Measurements from ENCODE around the gene LONRF2. TPM values are rescaled to one million over a fixed set of nuclear protein-coding genes. Genes with fewer than 3 reads are reported as not detected.

LONRF2 gene
- total RNA-seq, 1 experiment from 2014 or later: 1.6 TPM

DNA sequence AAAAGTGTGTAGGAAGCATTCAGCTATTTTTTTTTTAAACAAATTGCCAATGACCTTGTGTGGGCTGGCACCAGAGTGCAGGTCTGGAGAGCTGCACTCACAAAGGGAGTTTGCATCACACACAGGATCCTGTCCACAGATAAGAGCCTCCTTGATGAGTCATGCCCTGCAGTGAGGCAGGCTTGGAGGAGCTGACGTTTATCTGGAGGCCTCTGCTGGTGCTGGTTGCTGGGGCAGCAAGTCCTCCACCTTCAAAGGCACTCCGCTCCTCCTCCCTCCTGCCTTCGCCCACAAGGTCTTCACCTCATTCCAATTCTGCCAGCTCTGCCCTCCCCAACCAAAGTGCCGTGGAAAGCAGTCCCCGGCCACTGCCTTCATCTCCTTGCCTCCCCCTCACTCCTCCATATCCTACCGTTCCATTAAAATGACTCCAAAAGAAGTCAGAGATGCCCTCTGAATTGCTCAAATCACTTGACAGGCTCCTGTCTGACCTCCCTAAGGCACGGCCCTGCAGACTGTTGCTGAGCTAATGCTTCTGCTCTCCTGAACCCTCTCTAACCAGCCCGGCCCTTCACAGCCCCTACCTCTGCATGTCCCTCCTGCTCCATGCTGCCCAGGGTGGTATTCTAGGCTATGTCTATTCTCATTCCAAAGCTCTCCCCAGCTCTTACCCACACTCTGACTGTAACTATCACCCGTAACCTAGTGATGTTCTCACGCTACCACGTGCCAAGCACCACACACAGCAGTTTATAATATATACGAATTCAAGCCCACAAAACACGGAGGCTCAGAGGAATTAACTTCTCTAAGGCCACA lies 30.9 kb downstream of the LONRF2 start:
- Histone ChIP-seq H3K27me3 (ENCODE audit: insufficient read depth, low read length) (no peaks in the 10 kb centered on the region), H3K9me3 (ENCODE audit: control insufficient read depth in 1 of 2, insufficient read depth in 1 of 2, low read depth in 1 of 2, low read length in 2 of 2) (no peaks in the 10 kb centered on the region), H3K36me3 (ENCODE audit: control insufficient read depth in 1 of 2, insufficient read depth in 2 of 2, low read length in 2 of 2) (no peaks in the 10 kb centered on the region), H3K79me2 (ENCODE audit: insufficient read depth, low read length) (no peaks in the 10 kb centered on the region), H2AFZ (ENCODE audit: low read depth, low read length, poor library complexity, severe bottlenecking) (peak overlapping the region; percentile 56), H3K9ac (ENCODE audit: low read length) (peak overlapping the region; percentile 57), H4K20me1 (ENCODE audit: insufficient read depth) (no peaks in the 10 kb centered on the region), H3K4me1 (ENCODE audit: control insufficient read depth in 1 of 2, insufficient read depth in 2 of 2, low read length in 2 of 2) (peaks cover 51 to 67% of the 10 kb centered on the region in 2 experiments), H3K9me2 (ENCODE audit: insufficient read depth) (no peaks in the 10 kb centered on the region), H3K4me2 (ENCODE audit: low read length) (peak overlapping the region; percentile 78), H3K27ac (ENCODE audit: low read depth, low read length) (peak overlapping the region; percentile 96), H3K4me3 (replicated peaks in 1 of 2; ENCODE audit: low read depth in 1 of 2, low read length in 2 of 2) (peak overlapping the region in 1 of 2 experiments; percentile 37; a peak in 2 of 4 replicates)
- ChIA-PET RAD21 (ENCODE audit: low non-redundant PET in 1 of 2, low total read pairs in 2 of 2, uncharacterized antibody in 2 of 2, unreplicated experiment in 2 of 2) (interaction anchor here (1.1 to 2.8 kb wide), 5 partner anchors 26 to 90 kb away, joined by 3 to 14 read pairs (median 5); no protein-coding TSS in a partner anchor), POLR2A (interaction anchor here (0.8 to 2.5 kb wide), 9 partner anchors 9 to 89 kb away, joined by 3 to 11 read pairs (median 4); no protein-coding TSS in a partner anchor), CTCF (interaction anchor here (0.9 to 3.8 kb wide), 3 partner anchors 29 to 131 kb away, joined by 3 to 24 read pairs (median 8); no protein-coding TSS in a partner anchor)
- DNase-seq (ENCODE audit: low read depth, low spot score): peak; percentile 97
- intact Hi-C loops (cut with micrococcal nuclease): loop anchor here (10.0 kb wide), 1 partner anchor 273 kb away; the partner anchor contains the start of gene PDCL3
- BruUV-seq (replicated peaks): no TSS peak
- peak; percentile 84 for ATAC-seq
- TF ChIP-seq, protein P1, sequence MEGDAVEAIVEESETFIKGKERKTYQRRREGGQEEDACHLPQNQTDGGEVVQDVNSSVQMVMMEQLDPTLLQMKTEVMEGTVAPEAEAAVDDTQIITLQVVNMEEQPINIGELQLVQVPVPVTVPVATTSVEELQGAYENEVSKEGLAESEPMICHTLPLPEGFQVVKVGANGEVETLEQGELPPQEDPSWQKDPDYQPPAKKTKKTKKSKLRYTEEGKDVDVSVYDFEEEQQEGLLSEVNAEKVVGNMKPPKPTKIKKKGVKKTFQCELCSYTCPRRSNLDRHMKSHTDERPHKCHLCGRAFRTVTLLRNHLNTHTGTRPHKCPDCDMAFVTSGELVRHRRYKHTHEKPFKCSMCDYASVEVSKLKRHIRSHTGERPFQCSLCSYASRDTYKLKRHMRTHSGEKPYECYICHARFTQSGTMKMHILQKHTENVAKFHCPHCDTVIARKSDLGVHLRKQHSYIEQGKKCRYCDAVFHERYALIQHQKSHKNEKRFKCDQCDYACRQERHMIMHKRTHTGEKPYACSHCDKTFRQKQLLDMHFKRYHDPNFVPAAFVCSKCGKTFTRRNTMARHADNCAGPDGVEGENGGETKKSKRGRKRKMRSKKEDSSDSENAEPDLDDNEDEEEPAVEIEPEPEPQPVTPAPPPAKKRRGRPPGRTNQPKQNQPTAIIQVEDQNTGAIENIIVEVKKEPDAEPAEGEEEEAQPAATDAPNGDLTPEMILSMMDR (IDR thresholded peaks at IDR 0.05 in 2 of 3, conservative IDR thresholded peaks at IDR 0.05 in 1 of 3; ENCODE audit: borderline replicate concordance in 1 of 3, insufficient read depth in 1 of 3, low read depth in 2 of 3, low read length in 2 of 3): no peak
- TF ChIP-seq SP1 (IDR thresholded peaks at IDR 0.05; ENCODE audit: low read depth) (peak; percentile 85), CEBPB (IDR thresholded peaks at IDR 0.05; ENCODE audit: low read depth) (peak; percentile 92), FOSL1 (IDR thresholded peaks at IDR 0.05; ENCODE audit: low read depth) (peak; percentile 89), ELF1 (IDR thresholded peaks at IDR 0.05; ENCODE audit: borderline replicate concordance, low read depth) (no peak), CBX3 (IDR thresholded peaks at IDR 0.05; ENCODE audit: low read depth) (peak; percentile 96), POLR2AphosphoS5 (IDR thresholded peaks at IDR 0.05; ENCODE audit: low read depth, low read length) (peak; percentile 65), JUND (IDR thresholded peaks at IDR 0.05) (peak; percentile 92), SRF (IDR thresholded peaks at IDR 0.05; ENCODE audit: low read depth) (no peak), EZH2 (IDR thresholded peaks at IDR 0.05) (no peak), EGR1 (IDR thresholded peaks at IDR 0.05; ENCODE audit: low read depth) (peak; percentile 54; the same call in 1 of the 2 replicates), TCF7L2 (IDR thresholded peaks at IDR 0.05; ENCODE audit: borderline replicate concordance, extremely low read depth, insufficient read depth, insufficient read length) (peak; percentile 99), ZNF274 (IDR thresholded peaks at IDR 0.05; ENCODE audit: low read depth, low read length) (no peak), EZH2phosphoT487 (IDR thresholded peaks at IDR 0.05; ENCODE audit: borderline replicate concordance) (no peak), POLR2A (IDR thresholded peaks at IDR 0.05; ENCODE audit: borderline replicate concordance, extremely low read depth, insufficient read depth, insufficient read length) (peak; percentile 30), ZFX (IDR thresholded peaks at IDR 0.05) (no peak)
- TF ChIP-seq, protein P2, sequence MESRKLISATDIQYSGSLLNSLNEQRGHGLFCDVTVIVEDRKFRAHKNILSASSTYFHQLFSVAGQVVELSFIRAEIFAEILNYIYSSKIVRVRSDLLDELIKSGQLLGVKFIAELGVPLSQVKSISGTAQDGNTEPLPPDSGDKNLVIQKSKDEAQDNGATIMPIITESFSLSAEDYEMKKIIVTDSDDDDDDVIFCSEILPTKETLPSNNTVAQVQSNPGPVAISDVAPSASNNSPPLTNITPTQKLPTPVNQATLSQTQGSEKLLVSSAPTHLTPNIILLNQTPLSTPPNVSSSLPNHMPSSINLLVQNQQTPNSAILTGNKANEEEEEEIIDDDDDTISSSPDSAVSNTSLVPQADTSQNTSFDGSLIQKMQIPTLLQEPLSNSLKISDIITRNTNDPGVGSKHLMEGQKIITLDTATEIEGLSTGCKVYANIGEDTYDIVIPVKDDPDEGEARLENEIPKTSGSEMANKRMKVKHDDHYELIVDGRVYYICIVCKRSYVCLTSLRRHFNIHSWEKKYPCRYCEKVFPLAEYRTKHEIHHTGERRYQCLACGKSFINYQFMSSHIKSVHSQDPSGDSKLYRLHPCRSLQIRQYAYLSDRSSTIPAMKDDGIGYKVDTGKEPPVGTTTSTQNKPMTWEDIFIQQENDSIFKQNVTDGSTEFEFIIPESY (IDR thresholded peaks at IDR 0.05; ENCODE audit: extremely low read depth, insufficient replicate concordance, low read length): no peak
- TF ChIP-seq, protein P3, sequence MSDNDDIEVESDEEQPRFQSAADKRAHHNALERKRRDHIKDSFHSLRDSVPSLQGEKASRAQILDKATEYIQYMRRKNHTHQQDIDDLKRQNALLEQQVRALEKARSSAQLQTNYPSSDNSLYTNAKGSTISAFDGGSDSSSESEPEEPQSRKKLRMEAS (IDR thresholded peaks at IDR 0.05): peak; percentile 53; the same call in 1 of the 2 replicates
- TF ChIP-seq, protein P4, sequence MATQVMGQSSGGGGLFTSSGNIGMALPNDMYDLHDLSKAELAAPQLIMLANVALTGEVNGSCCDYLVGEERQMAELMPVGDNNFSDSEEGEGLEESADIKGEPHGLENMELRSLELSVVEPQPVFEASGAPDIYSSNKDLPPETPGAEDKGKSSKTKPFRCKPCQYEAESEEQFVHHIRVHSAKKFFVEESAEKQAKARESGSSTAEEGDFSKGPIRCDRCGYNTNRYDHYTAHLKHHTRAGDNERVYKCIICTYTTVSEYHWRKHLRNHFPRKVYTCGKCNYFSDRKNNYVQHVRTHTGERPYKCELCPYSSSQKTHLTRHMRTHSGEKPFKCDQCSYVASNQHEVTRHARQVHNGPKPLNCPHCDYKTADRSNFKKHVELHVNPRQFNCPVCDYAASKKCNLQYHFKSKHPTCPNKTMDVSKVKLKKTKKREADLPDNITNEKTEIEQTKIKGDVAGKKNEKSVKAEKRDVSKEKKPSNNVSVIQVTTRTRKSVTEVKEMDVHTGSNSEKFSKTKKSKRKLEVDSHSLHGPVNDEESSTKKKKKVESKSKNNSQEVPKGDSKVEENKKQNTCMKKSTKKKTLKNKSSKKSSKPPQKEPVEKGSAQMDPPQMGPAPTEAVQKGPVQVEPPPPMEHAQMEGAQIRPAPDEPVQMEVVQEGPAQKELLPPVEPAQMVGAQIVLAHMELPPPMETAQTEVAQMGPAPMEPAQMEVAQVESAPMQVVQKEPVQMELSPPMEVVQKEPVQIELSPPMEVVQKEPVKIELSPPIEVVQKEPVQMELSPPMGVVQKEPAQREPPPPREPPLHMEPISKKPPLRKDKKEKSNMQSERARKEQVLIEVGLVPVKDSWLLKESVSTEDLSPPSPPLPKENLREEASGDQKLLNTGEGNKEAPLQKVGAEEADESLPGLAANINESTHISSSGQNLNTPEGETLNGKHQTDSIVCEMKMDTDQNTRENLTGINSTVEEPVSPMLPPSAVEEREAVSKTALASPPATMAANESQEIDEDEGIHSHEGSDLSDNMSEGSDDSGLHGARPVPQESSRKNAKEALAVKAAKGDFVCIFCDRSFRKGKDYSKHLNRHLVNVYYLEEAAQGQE (IDR thresholded peaks at IDR 0.05; ENCODE audit: low read depth): no peak

All from HCT116 (cell line).